HG03039 (cell line): ENCODE results near the gene CLPSL2.
"Not testable (repeated sequence)": the region's sequence is repeated elsewhere in the genome, so short reads cannot be mapped to it uniquely, and the experiment has no call there.

ENCODE experiments used
- ATAC-seq: cut with Tn5 transposase; IDR thresholded peaks from one replicate; pipeline ENCODE4 v1.9.1; 2021; ENCODE audit warnings: mild to moderate bottlenecking, moderate library complexity; ENCODE audit not compliant: unreplicated experiment

CLPSL2 gene, protein sequence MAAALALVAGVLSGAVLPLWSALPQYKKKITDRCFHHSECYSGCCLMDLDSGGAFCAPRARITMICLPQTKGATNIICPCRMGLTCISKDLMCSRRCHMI

DNA sequence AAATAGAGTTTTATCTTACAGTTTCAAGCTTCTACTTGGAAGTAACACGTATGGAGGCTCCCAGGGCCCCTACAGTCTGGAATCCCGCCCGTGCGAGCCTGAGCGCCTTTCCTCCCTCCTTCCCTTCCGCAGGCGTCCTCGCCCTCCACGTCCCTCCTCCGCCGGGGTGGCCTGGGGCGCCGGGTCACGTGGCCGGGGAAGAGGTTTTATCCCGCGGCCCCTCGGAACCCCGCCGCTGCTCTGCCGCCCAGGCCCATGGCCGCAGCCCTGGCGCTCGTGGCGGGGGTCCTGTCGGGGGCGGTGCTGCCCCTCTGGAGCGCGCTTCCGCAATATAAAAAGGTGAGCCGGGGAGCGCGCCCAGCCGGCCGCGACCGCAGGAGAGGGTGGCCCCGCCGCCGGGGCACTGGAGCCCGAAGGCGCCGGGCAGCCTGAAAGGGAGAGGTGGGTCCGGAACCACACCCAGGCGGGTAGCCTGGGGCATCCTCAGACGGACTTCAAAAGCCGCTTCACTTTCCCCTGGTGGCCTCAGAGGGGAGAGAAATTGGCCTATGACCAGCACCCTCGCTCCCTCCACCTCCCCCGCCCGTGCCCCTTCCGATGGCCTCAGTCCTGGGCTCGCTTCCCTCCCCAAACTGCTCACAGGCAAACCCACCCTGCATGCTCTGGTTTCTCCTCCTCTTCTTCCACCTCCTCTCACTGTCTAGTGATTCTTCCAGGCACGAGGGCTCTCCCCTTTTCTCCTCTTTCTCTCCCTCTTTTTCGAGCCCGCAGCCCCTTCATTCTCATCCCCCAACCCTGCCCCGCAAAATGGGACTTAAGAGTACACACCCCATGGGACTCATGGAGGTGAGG lies at the start of gene CLPSL2:
CLPSL2 (plus strand) TSS at position 235 of the 852 bp plus-strand sequence; CDS start at position 256, 21 bp downstream.
- ATAC-seq = no peak

DNA sequence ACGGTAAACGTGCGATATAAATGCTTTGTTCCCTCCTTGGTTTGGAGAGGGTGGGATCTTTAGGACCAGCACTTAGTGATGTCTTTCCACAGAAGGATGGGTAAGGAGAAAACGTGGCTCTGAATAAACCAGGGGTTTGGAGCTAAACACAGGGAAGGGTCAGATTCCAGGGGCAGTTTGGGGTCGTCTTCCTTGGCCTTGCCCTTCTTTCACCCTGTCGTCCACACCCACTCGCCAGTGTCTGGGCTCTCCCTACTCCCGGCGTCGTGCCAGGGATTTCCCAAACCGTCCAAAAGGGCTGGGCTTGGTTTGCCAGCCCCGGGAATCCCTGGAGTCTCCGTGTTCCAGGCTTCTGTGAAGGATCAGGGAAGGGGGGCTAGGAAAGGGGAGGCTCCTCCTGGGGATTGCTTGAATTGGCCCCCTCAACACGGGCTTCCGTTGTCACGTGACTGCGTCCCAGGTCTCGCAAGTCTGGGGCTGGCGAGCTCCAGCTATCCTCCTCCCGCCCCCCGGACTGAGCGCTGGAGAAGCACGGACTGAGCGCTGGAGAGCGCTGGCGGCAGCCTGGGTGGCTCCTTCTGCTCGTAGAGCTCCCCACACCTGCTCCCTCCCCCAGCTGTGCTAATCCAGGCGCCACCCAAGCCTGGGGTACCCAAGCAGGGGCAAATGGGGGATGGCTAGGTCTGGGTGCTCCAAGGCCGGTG lies 49.0 kb upstream of the CLPSL2 start:
- peak; percentile 3 for ATAC-seq

DNA sequence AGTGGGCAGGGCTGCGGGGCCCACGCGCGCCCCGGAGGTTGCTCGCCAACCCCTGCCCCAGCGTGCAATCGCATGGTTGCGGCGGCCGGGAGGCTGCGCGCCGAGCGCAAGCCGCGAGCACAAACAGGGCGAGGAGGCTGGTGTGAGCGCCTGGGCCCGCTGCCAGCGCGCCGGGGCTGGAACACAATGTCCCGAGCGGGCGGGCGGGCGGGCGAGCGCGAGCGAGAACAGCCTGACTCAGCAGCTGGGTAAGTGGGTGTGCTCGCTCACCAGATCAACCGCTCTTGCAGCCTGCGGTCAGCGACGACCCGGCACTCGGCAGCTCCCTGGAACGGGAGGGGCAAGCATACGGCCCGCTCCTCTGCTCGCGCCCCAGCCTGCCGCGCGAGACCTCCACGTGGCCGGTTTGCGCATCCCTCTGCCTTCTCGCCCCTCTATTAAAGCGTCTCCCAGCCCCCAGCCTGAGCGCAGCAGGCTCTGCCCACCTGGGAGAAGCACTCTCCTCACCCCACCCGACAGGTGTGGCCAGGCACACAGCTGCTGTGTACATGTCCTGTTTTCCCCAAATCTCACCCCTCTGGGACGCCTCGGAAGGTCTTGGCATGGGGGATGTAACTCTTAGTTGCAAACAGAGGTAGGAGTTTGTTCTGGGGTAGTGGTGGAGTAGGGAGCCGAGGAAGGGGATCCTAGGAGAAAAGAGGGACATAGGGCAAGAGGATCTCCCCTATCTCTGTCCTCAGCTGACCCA lies 48.3 kb upstream of the CLPSL2 start:
- peak; percentile 26 for ATAC-seq

DNA sequence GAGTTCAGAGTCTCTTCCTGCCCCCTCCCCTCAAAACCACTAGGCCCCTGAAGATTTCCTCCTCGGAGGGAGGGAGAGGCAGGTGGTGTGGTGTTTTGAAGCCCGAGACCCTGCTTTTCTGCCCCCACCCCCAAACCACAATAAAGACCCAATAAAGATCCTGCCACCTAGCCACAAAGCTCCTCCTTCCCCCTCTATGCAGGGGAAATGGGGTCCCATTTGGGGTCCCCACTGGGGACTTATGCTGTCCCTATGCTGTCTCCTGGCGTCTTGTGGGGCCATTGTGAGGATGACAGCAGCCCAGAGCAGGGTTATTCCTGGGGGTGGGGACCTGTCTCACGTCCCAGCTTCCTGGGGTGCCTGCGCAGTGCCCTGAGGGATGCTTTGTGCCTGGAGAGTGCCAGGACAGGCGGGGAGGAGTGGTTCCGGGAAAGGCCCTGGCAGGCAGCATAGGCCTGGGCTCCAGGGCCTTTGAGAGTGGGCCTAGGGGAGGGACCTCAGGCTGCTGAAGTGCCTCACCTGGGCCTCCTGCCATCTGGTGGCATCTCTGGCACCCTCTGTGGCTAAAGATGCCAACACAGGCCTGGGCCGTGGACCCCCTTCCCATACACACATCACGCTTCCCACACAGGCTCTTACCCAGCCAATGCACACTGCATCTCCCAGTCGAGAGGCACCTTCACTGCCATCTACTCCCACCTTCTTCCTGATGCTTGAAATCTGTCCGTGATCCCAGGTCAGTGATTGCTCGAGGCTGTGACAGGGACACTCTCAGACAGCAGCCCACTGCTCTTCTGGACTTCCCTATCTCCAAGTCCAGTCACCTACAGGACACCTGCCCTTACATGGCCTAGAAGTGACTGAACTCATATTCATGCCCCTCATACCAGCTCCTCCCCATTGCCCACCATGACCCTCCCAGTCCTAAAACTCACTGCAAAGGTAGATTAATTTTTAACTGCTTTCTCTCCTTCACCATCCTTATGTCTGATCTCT lies 47.4 kb upstream of the CLPSL2 start:
- no peak for ATAC-seq

DNA sequence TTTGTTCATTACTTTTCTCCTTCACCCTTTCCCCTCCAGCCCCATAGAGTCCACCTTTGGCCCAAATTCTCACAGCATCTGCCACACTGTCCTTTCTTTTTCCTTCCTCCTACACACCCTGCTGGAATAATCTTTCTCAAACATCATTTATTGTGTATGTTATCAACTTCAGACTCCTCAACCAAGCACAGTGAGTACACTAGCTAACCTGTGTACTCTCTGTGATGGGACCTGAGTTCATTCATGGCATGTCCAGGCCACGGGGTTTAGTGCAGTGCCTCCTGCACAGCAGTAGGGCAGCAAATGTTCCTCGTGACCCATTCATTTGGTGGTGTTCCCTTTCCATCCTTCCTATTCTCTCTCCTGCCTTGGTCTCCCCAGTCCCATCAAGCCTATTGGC lies 46.7 kb upstream of the CLPSL2 start:
- ATAC-seq = no peak

DNA sequence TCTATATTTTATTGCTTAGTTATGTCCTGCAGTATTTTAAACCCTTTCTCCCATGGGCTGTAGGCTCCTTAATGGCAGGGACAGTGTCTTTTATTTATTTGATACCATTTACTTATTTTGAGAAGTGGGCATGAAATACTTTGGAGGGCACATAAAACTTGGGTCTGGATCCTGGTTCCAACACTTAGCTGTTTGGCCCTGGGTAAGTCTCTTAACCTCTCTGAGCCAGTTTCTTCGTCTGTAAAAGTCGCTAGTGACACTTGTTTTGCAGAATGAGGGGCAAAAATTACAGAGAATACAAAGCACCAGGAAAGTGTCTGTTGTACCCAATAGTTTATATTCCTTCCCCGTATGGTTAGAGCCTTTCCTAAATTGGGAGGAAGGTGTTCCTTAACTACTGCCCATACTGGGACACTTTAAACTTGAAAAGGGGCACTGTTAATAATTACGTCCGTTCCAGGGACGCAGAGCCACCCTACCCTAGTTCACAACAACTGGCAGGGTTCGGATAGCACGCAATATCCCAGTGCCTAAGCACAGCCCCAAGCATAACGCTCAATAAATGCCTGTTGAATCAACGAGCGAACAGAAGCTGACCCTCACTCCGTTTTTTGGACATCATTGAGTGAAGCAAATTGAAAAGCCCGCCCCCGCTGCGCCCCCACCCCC lies 45.5 kb upstream of the CLPSL2 start:
- no peak for ATAC-seq

DNA sequence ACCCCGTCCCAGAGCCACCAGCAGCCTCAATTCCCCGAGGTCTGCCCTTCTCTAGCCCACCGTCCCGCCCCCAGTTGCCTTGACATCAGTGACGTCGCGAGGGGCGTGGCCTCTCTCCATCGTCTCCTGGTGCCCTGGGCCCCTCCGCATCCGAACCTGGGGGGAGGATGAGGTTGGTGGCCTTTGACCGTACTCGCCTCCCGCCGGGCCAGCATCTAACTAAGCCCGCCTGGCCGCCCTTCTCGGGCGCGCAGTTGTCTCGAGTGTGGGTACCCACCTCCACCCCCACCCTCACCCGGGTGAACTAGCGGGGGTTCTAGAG lies 45.0 kb upstream of the CLPSL2 start:
- ATAC-seq = peak; percentile 42

DNA sequence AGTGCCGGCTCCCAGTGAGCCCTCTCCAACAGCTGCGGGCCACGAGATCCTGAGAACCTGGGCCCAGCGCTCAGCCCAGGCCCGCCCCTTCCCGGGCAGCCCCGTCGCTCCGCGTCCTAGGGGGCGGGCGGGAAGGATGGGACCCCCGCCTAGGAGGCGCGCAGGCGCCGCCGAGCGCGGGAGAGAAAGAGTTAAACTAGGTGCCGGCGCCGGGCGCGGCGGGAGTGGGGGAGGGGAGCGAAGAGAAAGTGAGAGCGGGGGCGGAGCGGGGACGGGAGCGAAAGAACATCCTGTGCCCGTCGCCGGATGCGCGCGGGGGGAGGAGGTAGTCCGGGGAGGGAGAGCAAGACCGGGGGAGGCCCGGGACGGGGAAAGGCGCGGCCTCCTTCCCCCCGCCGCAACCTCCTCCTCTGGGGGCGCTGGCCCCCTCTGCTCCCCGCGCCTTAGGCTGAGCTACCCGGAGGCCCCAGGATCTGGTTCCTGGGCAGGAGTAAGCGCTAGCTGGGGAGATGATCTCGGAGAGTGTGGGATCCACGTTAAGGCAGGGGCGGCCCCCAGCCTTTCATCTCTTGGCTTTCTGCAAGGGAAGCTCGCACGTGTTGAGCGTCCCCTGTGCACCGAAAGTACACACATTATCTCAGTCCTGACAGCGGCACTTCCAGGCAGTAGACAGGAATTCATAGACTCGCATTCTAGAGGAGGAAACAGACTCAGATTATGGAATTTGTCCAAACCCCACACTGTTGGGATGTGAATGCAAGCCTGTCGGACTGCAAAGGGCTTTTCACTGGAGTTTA lies 44.5 kb upstream of the CLPSL2 start:
- peak; percentile 41 for ATAC-seq

DNA sequence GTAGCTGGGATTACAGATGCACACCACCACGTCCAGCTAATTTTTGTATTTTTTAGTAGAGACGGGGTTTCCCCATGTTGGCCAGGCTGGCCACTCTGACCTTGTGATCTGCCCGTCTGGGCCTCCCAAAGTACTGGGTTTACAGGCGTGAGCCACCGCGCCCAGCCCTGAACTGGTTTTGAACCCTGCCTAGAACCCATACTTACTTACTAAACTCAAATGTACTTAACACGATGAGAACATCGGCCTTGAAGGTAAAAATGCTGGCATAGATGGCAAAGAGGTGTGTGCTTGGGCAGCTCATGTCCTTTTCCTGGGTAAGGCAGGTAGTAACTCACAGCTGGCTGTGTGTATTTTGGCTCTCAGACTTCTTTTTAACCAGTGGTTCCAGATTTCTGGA lies 42.8 kb upstream of the CLPSL2 start:
- no peak for ATAC-seq

DNA sequence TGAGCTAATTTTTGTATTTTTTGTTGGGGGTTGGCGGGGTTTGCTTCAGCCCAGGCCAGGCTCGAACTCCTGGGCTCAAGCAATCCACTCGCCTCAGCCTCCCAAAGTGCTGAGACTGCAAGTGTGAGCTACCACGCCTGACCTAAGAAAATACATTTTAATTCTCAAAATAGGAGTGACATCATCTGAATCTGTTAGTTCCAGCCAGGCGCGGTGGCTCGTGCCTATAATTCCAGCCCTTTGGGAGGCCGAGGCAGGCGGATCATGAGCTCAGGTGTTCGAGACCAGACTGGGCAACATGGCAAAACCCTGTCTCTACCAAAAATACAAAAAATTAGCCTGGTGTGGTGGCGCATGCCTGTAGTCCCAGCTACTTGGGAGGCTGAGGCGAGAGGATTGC lies 42.1 kb upstream of the CLPSL2 start:
- ATAC-seq = not testable (repeated sequence)

DNA sequence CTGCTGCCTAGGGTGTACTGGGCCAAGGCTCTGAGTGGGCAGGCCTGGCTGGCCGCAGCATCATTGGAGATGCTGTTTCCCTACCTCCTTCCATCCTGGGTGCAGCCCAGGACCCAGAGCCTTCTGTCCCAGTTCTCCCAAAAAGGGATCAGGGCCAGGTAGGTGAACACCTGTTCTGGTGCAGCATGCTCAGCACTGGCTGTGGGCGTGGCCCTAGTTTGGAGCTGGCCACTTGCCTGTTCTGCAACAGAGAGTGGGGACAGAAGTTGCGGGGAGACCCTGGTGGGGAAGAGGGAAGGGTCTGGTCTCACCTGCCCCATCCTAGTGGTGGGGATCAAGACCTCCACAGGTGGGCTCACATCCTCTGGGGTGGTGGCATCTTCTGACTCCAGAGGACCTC lies 40.9 kb upstream of the CLPSL2 start:
- no peak for ATAC-seq

DNA sequence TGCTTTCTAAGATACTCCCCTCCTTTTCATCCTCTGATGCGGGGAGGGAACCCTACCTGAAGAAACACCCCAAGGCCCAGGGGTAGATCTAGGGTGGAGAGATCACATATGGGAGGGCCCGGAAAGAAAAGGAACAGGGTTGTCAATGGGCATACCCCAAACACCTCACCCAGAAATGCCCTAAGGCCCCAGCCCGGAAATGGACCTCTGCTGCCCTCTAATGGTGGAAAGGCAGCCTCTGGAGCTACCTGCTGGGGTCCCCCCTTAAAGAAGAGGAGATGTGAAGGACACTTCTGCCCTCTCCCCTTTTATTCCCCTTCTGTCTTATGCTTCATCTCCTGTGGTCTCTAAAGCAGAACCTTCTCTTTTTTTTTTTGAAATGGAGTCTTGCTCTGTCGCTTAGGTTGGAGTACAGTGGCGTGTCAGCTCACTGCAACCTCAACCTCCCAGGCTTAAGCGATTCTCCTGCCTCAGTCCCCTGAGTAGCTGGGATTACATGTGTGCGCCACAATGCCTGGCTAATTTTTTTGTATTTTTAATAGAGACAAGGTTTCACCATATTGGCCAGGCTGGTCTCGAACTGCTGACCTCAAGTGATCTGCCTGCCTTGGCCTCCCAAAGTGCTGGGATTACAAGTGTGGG lies 40.0 kb upstream of the CLPSL2 start:
- ATAC-seq = no peak

DNA sequence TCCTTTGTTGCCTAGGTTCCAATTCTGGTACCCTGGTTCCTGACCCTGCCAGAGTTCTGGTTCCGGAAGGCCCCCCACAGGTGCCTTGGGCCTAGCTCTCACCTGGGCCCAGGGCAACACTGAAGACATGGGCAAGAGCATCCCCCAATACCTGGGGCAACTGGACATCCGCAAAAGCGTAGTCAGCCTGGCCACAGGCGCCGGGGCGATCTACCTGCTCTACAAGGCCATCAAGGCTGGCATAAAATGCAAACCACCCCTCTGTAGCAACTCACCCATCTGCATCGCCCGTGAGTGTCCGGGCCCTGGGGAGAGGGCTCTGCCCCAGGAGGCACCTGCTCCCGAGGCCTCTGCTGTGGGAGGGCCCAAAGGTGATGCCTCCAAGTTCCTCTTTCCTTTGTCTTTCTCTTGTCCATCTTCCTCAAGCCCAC lies 39.4 kb upstream of the CLPSL2 start, which contains the start of gene ARMC12:
ARMC12 (plus strand) TSS at position 51 of the 431 bp plus-strand sequence; CDS start at position 128, 77 bp downstream.
- ATAC-seq = no peak

DNA sequence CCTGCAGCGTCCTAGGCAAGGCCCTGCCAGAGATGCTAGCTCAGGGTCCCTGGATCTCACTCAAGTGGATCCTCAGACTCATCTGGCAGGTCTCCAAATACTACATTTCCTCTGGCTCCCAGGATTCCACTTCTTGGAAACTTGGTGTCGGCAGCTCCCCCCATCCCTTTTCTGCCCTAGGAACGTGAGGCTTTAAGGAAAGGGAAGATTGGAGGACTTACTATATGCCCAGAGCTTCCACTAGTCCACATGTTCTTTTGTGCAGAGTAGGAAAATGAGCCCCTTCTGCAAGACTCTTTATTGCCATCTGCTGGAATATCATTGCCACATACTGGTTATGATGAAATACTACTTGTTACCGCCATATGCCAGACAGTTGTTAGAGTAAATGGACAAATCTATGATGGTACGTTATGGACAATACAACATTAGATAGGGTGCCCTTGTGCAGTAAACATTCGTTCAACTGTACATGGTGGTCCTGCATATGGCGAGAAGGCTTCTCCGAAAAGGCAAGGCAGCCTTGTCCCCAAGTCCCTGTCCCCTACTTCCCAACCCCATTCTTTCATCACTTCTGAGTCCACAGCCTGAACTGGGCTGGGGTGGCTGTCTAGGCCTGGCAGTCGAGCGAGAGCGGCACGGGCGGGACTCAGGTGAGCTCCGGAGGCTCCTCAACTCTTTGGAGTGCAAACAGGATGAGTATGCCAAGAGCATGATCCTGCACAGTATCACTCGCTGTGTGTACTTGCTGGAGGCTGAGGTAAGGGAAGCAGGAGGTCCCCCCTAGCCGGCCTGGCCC lies 38.8 kb upstream of the CLPSL2 start:
- ATAC-seq = no peak

DNA sequence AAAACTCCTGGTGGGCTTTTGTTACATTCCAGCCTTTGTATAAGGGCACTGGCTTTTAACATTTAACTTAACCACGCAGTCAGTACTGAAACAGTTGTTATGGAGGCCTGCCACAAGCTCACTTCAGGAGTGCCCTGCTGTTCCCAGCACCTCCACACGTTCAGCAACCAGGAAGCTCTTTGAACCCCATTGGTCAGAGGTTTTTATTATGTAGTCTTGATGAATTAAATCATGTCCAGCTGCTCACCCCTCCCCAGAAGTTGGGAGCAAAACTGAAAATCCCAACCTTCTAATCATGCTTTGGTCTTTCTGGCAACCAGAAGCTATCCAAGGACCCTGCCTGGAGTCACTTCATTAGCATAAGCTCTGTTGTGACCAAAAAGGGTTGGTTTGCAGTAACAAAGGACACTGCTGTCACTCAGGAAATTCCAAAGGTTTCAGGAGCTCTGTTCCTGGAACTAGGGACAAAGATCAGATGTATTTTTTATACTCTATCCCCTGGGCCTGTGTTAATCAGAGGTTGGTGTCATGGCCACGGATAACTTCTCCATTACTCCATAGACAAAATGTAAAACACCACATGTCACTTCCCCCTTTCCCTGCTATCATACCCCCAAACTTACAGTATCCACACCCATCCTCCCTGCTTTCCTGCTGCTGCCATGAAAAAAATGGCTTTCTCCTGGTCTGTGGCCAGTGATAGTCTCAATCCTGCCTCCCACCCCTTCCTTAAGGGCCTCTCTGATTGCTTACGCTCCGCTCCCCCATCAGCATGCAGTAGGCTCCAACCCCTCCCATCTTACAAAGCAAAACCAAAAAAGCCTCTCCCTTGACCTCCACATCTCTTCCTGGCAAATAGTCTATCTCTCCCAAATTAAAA lies 36.5 kb upstream of the CLPSL2 start:
- no peak for ATAC-seq

DNA sequence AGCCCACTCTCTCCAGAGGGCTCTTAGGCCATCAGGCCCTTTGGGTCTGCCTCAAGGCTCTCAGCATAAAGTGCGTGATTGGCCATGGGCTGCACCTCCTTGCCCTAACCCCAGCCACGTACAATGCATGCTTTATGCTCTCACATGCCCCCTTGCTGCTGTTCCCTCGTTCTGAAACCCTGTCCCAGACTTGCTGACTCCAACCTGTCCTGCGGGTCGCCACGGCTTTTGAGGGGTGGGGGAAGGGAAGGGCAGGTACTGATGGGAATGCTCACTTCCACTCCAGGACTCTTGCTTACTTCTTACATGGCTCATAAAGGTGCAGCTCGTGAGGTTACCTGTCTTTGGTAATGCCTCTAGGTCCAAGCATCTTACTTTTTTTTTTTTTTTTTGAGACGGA lies 33.6 kb upstream of the CLPSL2 start:
- ATAC-seq = no peak
